Stromal cell of bone marrow (primary cell): Measurements from ENCODE around the gene IL5RA.

Source experiments
- DNase-seq: peaks from one replicate; pipeline ENCODE4 v3.0.0-alpha.2; 2012; ENCODE audit warnings: low read depth

Gene IL5RA

GRCh38 chr3:3110299-3110630, at the start of gene IL5RA:
Gene IL5RA, minus strand, starts transcription at chr3:3110374. Its CDS starts 5,390 bp downstream, at chr3:3104984.
- DNase-seq: no peak

- DNase-seq: no peak
Observed at GRCh38 chr3:3157484-3157883, 47.3 kb upstream of the IL5RA start.

GRCh38 chr3:3154879-3155610, 44.9 kb upstream of the IL5RA start:
- DNase-seq: no peak

- no peak for DNase-seq
Observed at GRCh38 chr3:3151513-3151912, 41.3 kb upstream of the IL5RA start.

- no peak for DNase-seq
Observed at GRCh38 chr3:3149560-3149959, 39.4 kb upstream of the IL5RA start.

- no peak for DNase-seq
Observed at GRCh38 chr3:3145831-3146230, 35.7 kb upstream of the IL5RA start.

GRCh38 chr3:3141939-3142338, 31.8 kb upstream of the IL5RA start:
- DNase-seq: no peak

GRCh38 chr3:3137526-3137925, 27.4 kb upstream of the IL5RA start:
- no peak for DNase-seq

GRCh38 chr3:3134750-3135448, 24.7 kb upstream of the IL5RA start:
- no peak for DNase-seq

GRCh38 chr3:3133500-3133899, 23.3 kb upstream of the IL5RA start:
- DNase-seq: no peak

- DNase-seq: no peak
Observed at GRCh38 chr3:3129579-3129978, 19.4 kb upstream of the IL5RA start.

GRCh38 chr3:3127432-3128010, 17.3 kb upstream of the IL5RA start:
- DNase-seq: no peak

GRCh38 chr3:3126477-3127431, 16.6 kb upstream of the IL5RA start, which contains the start of gene TRNT1:
Gene TRNT1, plus strand, starts transcription at chr3:3126940. Its CDS starts 2,101 bp downstream, at chr3:3129041.
- DNase-seq: peak; percentile 87

GRCh38 chr3:3125977-3126376, 15.8 kb upstream of the IL5RA start:
- DNase-seq: no peak

- no peak for DNase-seq
Observed at GRCh38 chr3:3119393-3119851, 9.2 kb upstream of the IL5RA start.

- no peak for DNase-seq
Observed at GRCh38 chr3:3117651-3118050, 7.5 kb upstream of the IL5RA start.

GRCh38 chr3:3113042-3113709, 3.0 kb upstream of the IL5RA start:
- no peak for DNase-seq

- DNase-seq: no peak
Observed at GRCh38 chr3:3110749-3111361, 681 bp upstream of the IL5RA start.

- DNase-seq: no peak
Observed at GRCh38 chr3:3109407-3110298, 521 bp downstream of the IL5RA start.

GRCh38 chr3:3107858-3108257, 2.3 kb downstream of the IL5RA start:
- DNase-seq: no peak
